Transverse colon (tissue), 3 donors: ENCODE data around the gene CEP41.

Experiments used
- EP300 ChIP-seq: sonication (generic); formaldehyde crosslinking; IDR thresholded peaks from one replicate; pipeline ENCODE4 v1.6.1; 2017; ENCODE audit warnings: antibody characterized with exemption, low read depth
- POLR2A ChIP-seq: fragments of 450-650 bp; IDR thresholded peaks from one replicate; pipeline ENCODE4 v1.6.1; 2016; ENCODE audit warnings: antibody characterized with exemption, mild to moderate bottlenecking, moderate library complexity
- TF ChIP-seq, protein P1 (sequence below), 5 experiments: fragments of 200-600 bp in 3 of 5; fragments of 450-650 bp in 2 of 5; sonication (generic) in 3 of 5; IDR thresholded peaks; 1 replicate in 2 of 5; 2 replicates in 3 of 5; pipeline ENCODE4 v1.5.1; 2016 to 2017; ENCODE audit warnings: antibody characterized with exemption in 5 of 5, inconsistent platforms in 3 of 5, mild to moderate bottlenecking in 2 of 5, moderate library complexity in 1 of 5

DNA sequence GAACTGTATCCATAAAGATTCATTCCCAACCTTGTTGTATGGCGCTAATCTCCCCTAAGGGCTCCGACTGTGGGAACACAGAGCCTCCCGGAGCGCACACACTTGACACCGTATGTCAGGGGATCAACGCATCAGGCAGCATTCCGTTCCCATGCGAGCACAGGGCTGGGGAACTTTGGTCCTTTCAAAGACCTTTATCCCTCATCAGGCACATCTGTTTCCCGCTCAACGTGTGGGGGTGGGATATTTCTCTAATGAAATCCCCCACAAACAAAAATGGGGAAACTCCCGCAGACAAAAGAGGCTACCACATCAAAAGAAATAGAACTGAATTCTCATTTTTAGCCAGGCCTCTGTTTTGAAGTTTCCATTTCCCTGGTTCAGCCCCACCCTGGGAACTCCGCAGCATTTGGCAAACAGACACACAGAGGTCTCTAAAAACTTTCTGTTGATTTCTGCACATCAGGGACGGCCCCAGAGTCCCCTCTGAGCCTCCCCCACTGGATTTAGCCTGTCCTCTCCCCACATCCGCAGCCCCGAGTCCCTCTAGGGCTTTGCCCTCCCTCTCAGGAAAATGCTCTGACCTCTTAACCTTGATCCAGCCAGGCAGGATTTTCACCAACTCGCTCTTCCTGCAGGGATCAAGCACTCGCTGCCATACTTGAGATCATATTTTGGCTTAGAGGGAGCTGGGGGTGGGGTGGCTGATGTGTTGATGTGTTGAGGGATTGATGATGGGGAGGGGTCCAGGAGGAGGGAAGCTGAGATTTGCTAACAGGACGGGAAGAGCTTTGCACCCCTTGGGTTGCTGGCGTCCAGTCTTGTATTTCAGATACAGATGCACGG, 89.6 kb downstream of the CEP41 start:
- TF ChIP-seq, protein P1, sequence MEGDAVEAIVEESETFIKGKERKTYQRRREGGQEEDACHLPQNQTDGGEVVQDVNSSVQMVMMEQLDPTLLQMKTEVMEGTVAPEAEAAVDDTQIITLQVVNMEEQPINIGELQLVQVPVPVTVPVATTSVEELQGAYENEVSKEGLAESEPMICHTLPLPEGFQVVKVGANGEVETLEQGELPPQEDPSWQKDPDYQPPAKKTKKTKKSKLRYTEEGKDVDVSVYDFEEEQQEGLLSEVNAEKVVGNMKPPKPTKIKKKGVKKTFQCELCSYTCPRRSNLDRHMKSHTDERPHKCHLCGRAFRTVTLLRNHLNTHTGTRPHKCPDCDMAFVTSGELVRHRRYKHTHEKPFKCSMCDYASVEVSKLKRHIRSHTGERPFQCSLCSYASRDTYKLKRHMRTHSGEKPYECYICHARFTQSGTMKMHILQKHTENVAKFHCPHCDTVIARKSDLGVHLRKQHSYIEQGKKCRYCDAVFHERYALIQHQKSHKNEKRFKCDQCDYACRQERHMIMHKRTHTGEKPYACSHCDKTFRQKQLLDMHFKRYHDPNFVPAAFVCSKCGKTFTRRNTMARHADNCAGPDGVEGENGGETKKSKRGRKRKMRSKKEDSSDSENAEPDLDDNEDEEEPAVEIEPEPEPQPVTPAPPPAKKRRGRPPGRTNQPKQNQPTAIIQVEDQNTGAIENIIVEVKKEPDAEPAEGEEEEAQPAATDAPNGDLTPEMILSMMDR (IDR thresholded peaks at IDR 0.05) = no peak
- TF ChIP-seq POLR2A (no peak), EP300 (no peak)
